GM12892 (cell line): ENCODE data around the gene MED13L.

ENCODE experiments used
- DNase-seq: peaks from one replicate; pipeline ENCODE4 v3.0.0; 2011; ENCODE audit not compliant: insufficient read length
- FAIRE-seq: peaks from 2 replicates; lab custom pipeline; 2011; peaks lifted over from hg19 to GRCh38; lab: Jason Lieb, UNC
- POLR2A ChIP-seq: IDR thresholded peaks from 2 replicates; pipeline ENCODE4 v1.6.1; 2011; ENCODE audit warnings: low read depth, low read length, control low read depth
- POLR2AphosphoS5 ChIP-seq: IDR thresholded peaks from 2 replicates; pipeline ENCODE4 v1.6.1; 2011; ENCODE audit warnings: low read depth, low read length, control low read depth
- TAF1 ChIP-seq: IDR thresholded peaks from 2 replicates; pipeline ENCODE4 v1.6.1; 2011; ENCODE audit warnings: low read depth, mild to moderate bottlenecking, control low read depth, low read length, borderline replicate concordance

Gene MED13L

DNA sequence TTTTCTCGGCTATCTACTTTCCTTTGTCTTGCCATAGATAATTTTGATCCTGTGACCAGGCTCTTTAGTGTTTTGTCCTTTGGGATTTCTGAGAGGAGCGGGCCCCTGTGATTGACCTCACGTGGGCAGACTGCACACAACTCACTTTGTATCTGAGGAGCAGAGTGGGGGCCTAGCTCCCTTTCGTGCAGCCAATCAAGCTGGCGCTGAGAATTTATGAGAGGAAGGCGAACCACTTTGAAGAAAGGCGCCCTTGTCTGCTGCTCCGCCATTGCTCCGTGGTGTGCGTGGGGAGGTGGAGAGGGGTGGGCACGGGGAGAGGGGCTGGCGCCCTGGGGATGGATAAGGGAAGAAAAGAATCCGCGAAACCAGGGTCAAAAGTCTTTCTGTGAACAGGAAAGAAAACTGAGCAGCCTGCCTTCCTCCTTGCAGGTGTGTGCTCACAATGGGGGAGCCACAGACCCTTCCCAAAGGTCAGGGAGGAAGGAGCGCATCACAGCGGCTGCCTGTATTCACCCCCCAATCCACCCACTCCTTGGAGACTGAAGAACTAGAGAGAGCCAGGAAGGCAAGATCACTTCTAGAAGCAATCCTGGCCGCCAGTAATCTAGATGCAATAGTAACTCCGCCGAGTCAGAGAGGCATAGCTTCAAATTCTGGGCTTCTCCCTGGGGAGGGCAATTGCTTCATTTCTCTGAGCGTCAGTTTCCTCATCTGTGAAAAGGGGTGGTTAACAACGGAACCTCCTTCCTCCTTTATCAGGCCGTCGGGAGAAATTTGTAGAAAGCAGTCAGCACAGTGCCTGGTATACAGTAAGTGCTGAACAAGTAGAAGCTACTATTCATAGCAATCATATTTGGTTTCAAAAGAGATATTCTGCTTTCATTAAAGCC lies 24.9 kb upstream of the MED13L start:
- DNase-seq (no peak), FAIRE-seq (no peak)

GRCh38 chr12:116301621-116302020 lies 24.1 kb upstream of the MED13L start:
- TF ChIP-seq TAF1 (no peak), POLR2A (no peak), POLR2AphosphoS5 (no peak)

More for the DNA sequence above, 24.9 kb upstream of the MED13L start:
- no peak for TF ChIP-seq POLR2AphosphoS5
- no peak for TF ChIP-seq POLR2A
- TF ChIP-seq TAF1, result no peak

DNA sequence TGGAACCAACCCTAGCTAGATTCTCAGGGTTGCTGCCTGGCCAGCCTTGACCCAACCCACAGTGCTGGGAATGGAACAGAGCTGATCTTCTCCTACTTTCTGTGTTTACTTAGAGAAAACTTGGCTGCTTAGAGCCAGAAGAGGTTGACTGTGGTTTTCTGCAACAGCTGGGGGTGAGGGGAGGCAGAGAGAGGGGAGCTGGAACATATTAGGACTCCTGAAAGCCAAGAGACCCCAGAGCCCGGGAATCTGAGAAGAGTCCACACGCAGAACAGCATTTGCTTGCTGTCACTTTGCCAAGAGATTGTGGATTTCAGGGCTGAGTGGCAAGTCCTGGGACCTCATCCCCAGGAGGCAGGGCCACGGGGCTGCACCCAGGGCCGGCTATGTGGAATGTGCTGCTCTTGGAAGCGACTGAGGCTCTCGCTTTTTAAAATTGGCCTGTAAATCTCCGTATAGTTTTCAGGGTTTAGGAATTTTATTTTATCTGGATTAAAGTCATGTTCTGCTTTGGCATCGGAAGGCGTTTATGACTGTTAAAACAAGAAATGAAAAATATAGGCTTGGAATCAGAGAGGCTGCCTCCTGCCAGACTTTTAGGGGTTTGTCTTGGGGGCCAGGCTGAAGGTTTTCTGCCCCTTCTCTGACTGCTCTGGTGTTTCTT lies 22.3 kb upstream of the MED13L start:
- FAIRE-seq, result no peak
- TF ChIP-seq POLR2A (no peak), TAF1 (no peak), POLR2AphosphoS5 (no peak)
- DNase-seq, result no peak

More at GRCh38 chr12:116301621-116302020, 24.1 kb upstream of the MED13L start:
- no peak for FAIRE-seq
- no peak for DNase-seq

DNA sequence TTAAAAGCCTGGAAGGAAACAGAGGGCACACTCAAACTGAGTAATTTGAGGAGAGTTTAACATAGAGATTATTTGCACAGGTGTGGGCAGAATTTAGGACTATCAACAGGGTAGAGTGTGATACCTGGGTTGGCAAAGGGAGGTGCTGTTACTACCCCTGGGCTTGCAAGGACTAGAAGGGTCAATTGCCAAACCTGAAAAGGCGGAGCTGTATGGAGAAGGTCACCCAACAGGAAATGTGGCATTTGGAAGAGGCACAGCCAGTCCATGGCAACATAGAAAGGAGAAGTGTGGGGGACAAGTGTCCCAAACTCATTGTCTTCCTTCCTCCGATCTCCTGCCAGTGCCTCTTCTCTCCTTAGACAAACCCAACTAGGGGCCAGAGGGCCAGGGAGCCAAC lies 21.6 kb upstream of the MED13L start:
- no peak for DNase-seq
- FAIRE-seq, result no peak
- TF ChIP-seq TAF1 (no peak), POLR2A (no peak), POLR2AphosphoS5 (no peak)

- DNase-seq, result no peak
- TF ChIP-seq POLR2A, result no peak
- no peak for TF ChIP-seq TAF1
- TF ChIP-seq POLR2AphosphoS5, result no peak
- no peak for FAIRE-seq
Observed at GRCh38 chr12:116298578-116298977, 21.1 kb upstream of the MED13L start.

GRCh38 chr12:116297224-116297834 lies 19.8 kb upstream of the MED13L start:
- DNase-seq, result no peak
- TF ChIP-seq TAF1 (no peak), POLR2AphosphoS5 (no peak), POLR2A (no peak)
- no peak for FAIRE-seq

GRCh38 chr12:116295327-116296263 lies 18.1 kb upstream of the MED13L start:
- DNase-seq (no peak), FAIRE-seq (no peak)
- TF ChIP-seq POLR2AphosphoS5 (no peak), TAF1 (no peak), POLR2A (no peak)

- DNase-seq (no peak), FAIRE-seq (no peak)
- TF ChIP-seq TAF1, result no peak
- TF ChIP-seq POLR2A, result no peak
- no peak for TF ChIP-seq POLR2AphosphoS5
Observed at GRCh38 chr12:116294454-116295165, 17.1 kb upstream of the MED13L start.

DNA sequence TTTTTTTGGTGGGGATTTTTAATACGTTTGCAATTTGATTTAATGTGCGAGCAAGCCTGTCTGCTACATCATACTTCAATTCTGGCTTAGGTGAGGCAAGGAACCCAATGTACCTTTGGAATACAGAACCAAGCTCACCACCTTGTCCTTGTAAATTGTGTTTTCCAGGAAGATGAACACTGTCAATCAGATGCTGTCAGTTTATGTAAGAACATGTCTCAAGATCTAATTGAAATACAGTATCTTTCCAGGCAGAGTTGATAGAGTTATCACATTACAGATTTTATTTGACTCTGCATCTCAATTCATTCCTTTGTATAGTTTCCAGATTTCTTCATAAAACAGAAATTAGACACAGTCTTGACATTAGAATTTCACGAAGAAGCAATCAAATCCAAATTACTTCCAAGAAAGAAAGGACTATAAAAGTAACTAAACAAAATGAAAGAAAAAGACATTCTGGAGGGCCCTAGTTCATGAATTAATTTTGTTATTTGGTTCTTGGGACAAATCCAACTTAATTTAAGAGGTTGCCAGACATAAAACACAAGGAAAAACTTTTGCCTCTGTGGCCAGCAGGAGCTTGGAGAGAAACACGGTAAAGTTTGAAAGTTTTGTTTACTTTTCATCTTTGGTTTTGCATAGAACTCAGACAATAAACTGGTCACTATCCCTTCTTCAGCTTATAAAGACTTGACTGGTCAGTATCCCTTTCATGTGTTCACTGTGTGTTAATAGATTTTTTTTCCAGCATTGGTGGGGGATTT lies 16.4 kb upstream of the MED13L start:
- FAIRE-seq (no peak), DNase-seq (no peak)
- TF ChIP-seq POLR2AphosphoS5 (no peak), POLR2A (no peak), TAF1 (no peak)
